AG04449 (cell line): Measurements from ENCODE around the gene GJD3.

ENCODE experiments used
- CTCF ChIA-PET: fragments of 350-600 bp; formaldehyde crosslinking; extraction: SDS; loops from one replicate; lab custom pipeline; 2021; ENCODE audit warnings: antibody characterized with exemption; lab: Yijun Ruan, JAX
- POLR2A ChIA-PET: fragments of 400-600, 350-600 bp; formaldehyde crosslinking; extraction: SDS; loops from one replicate; lab custom pipeline; 2020; ENCODE audit warnings: antibody characterized with exemption, inconsistent platforms; lab: Yijun Ruan, JAX
- DNase-seq: peaks from one replicate; pipeline ENCODE4 v3.0.0-alpha.2; 2010; ENCODE audit warnings: low read depth, low spot score
- H3K4me3 ChIP-seq: 2 replicates; pipeline ENCODE4 v1.5.1; 2011; ENCODE audit warnings: low read depth, mild to moderate bottlenecking, control low read depth, low read length
- TF ChIP-seq, protein P1 (sequence below): IDR thresholded peaks from one replicate; pipeline ENCODE4 v1.5.1; 2011; ENCODE audit warnings: mild to moderate bottlenecking, moderate library complexity, low read length, control low read depth, inconsistent platforms; ENCODE audit not compliant: insufficient read depth; ENCODE audit errors: missing control alignments

Gene GJD3

DNA sequence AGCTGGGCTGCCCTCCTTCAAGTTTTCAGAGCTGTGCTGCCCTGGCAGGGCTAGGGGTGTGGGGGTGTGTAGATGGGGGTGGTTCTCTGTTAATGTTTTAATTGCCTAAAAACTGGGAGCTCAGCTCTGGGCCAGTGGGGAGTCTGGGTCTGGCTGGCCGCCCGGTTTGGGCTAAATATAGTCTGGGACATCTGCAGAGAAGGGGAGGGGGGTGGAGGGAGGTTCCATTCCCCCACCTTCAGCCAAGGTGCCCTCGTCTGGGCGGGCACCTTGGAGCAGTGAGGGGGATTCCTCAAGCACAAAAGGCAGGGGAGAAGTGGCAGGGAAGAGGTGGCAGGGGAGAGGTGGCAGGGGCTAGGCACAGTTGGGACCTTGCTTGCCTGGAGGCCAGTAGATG is 42.6 kb downstream of the GJD3 start:
- H3K4me3 ChIP-seq = peak overlapping the region; percentile 92
- DNase-seq = no peak

DNA sequence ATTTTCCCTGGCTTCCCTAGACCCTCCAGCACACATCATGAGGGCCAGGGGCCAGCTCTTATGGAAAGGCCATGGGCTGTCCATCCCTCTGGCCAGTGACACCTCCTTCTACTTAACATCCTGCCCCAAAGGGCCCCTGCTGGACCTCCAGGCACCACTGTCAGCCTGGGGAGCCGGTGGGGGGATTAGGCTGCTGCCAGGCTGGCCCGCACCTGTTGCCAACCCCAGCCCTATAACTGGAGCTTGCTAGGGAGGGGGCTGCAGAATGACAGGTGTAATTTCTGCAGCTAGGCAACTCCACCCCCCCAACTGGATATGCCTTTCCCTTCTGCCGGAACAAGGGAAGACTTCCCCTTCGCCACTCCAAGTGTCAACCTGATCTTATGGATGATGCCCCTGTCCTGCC is 43.0 kb downstream of the GJD3 start:
- peak overlapping the region; percentile 92 for H3K4me3 ChIP-seq
- TF ChIP-seq, protein P1, sequence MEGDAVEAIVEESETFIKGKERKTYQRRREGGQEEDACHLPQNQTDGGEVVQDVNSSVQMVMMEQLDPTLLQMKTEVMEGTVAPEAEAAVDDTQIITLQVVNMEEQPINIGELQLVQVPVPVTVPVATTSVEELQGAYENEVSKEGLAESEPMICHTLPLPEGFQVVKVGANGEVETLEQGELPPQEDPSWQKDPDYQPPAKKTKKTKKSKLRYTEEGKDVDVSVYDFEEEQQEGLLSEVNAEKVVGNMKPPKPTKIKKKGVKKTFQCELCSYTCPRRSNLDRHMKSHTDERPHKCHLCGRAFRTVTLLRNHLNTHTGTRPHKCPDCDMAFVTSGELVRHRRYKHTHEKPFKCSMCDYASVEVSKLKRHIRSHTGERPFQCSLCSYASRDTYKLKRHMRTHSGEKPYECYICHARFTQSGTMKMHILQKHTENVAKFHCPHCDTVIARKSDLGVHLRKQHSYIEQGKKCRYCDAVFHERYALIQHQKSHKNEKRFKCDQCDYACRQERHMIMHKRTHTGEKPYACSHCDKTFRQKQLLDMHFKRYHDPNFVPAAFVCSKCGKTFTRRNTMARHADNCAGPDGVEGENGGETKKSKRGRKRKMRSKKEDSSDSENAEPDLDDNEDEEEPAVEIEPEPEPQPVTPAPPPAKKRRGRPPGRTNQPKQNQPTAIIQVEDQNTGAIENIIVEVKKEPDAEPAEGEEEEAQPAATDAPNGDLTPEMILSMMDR = no peak
- no peak for DNase-seq
- ChIA-PET CTCF (interaction anchor here (0.5 to 3.8 kb wide), 2 partner anchors 15 to 47 kb away, joined by 4 to 22 read pairs; no protein-coding TSS in a partner anchor), POLR2A (interaction anchor here (0.7 to 1.2 kb wide), 3 partner anchors 9 to 200 kb away, joined by 3 to 4 read pairs (median 3); partner anchors contain the start of gene CASC3)

More for the DNA sequence above, 42.6 kb downstream of the GJD3 start:
- ChIA-PET CTCF (interaction anchor here (3.8 kb wide), 1 partner anchor 16 kb away, joined by 22 read pairs; no protein-coding TSS in a partner anchor), POLR2A (interaction anchor here (1.2 kb wide), 1 partner anchor 182 kb away, joined by 4 read pairs; the partner anchor contains the start of gene CASC3)
- TF ChIP-seq, protein P1 = no peak

DNA sequence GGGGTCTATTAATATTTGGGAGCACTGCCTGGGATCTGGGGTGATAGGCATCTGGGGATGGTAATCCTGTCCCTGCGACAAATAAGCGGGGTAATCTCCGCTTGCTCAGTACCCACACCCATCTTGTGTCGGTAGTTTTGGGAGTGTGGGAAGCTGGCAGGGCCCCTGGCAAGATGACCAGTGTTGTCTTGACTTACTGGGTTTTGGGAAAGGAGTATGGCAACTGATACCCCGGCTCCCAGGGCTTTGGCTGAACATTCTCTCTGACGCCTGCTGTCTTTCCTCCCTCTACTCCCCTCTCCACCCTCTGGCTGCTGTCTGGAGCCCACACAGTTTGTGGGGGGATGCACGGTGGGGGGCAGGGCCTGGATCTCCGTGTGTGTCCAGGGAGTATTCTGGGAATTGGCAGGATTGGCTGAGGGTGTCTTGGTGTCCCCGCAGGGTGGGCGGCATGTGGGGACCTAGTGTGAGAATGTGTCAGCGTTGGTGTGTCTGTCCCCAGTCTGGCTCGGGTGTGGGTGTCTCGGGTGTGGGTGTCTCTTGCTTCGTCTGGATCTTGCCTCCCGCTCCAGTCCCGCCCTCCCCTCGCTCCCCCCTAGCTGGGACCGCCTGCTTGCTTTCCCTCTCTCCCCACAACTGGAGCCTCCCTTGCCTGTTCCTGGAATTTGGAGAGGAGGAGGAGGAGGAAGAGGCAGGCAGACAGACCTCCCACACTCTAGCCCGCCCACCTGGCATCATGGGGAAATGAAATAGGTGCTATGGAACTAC is 43.6 kb downstream of the GJD3 start:
- TF ChIP-seq, protein P1 = no peak
- POLR2A ChIA-PET = interaction anchor here (0.7 to 1.2 kb wide), 3 partner anchors 10 to 201 kb away, joined by 3 to 4 read pairs (median 3); partner anchors contain the start of gene CASC3
- CTCF ChIA-PET = interaction anchor here (0.5 to 3.8 kb wide), 4 partner anchors 15 to 48 kb away, joined by 4 to 22 read pairs (median 10); no protein-coding TSS in a partner anchor
- peak overlapping the region; percentile 92 for H3K4me3 ChIP-seq
- no peak for DNase-seq

DNA sequence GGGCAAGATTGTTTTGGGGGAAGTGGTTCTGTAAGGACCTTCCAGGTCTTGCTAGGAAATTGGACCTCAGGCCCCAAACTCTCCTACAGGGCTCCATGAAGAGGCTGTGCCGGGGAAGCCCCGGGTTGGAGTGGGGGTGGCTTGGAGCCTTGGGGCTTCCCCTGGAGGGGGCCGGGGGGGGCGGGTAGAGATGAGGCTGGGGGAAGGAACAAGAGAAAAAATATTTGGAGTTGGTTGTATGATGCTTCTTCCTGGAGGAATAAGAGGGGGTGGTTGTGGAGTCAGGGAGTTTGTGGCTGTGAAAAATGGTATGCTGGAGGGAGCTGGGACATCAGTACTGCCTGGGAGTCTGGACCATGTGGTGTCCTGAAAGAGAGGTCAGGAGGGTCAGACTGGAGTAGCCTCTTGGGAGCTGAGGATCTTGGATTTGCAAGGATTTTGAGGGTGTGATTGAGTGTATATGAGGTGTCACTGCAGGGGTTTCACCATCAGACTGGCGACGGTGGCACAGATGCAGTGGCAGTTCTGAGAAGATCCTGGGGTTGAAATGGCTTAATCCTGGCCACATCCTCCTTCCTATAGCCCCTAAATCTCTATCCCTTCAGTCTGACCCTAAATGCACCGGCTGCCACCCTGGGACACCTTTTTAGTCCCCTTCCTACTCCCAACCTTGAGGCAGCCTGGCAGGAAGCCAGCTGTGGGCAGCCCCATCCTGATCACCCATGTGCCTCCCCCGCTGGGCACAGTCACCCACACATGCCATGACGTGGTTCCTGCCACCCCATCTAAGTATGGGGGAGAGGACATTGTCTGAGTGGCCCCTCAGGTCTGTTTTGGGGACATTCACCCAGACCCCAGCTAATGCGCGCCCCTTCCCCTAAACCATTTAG is 44.6 kb downstream of the GJD3 start:
- TF ChIP-seq, protein P1 = no peak
- ChIA-PET CTCF (interaction anchor here (0.9 to 3.8 kb wide), 7 partner anchors 11 to 241 kb away, joined by 3 to 22 read pairs (median 6); no protein-coding TSS in a partner anchor), POLR2A (interaction anchor here (0.8 to 1.6 kb wide), 3 partner anchors 12 to 22 kb away, joined by 3 to 8 read pairs (median 4); no protein-coding TSS in a partner anchor)
- no peak for DNase-seq
- peak overlapping the region; percentile 92 for H3K4me3 ChIP-seq

DNA sequence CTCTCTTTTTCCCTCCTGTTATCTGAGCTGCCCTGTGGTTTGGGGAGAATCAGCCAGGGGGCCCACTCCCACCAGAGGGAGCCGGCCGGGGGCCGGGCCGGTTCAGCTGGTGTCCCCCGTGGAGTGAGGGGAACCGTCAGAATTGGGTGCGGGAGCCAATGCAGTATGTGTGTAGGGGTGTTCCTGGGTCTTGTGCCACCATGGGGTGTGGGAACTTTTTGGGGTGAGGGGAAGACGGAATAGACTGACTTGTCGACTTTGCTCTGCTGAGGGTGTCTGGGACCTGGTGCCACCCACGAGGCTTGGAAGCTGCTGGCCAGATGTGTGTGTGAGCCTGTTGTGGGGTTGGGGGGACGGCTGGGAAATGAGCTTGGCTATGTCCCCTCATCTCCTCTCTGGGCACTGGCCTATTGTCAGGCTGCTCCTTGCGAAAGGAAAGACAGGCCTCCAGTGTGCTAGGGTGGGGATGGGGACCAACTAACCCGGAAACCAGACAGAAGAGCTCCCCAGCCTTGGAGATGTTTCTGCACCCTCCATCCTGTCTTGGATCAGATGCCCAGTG is 45.6 kb downstream of the GJD3 start:
- POLR2A ChIA-PET = interaction anchor here (0.7 to 1.6 kb wide), 3 partner anchors 11 to 27 kb away, joined by 3 to 8 read pairs (median 4); no protein-coding TSS in a partner anchor
- peak overlapping the region; percentile 92 for H3K4me3 ChIP-seq
- TF ChIP-seq, protein P1 = no peak
- DNase-seq = no peak
- CTCF ChIA-PET = interaction anchor here (0.9 to 3.8 kb wide), 8 partner anchors 12 to 242 kb away, joined by 3 to 22 read pairs (median 4); no protein-coding TSS in a partner anchor
